Measurements from ENCODE around the gene PARD3.

The PARD3 gene

DNA sequence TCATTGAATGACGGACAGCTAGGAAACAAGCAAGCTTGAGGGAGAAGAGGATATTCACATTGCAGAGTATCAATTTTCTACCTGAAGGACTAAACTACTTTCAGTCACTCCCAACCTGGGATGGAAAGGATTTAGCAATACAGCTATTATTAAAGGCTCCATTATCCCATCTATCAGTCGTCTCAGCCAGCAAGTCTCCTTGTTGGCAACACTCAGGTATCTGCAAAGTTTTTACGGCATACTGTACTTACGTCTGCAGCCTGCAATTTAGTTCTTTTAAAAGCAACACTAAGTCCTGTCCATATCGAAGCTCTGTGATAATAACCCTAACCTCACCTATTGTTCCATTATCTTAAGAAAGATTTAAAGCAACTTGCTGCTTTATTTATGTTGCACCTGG is 689.4 kb downstream of the PARD3 start:
- TF ChIP-seq, protein P1, sequence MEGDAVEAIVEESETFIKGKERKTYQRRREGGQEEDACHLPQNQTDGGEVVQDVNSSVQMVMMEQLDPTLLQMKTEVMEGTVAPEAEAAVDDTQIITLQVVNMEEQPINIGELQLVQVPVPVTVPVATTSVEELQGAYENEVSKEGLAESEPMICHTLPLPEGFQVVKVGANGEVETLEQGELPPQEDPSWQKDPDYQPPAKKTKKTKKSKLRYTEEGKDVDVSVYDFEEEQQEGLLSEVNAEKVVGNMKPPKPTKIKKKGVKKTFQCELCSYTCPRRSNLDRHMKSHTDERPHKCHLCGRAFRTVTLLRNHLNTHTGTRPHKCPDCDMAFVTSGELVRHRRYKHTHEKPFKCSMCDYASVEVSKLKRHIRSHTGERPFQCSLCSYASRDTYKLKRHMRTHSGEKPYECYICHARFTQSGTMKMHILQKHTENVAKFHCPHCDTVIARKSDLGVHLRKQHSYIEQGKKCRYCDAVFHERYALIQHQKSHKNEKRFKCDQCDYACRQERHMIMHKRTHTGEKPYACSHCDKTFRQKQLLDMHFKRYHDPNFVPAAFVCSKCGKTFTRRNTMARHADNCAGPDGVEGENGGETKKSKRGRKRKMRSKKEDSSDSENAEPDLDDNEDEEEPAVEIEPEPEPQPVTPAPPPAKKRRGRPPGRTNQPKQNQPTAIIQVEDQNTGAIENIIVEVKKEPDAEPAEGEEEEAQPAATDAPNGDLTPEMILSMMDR (IDR thresholded peaks at IDR 0.05; ENCODE audit: low read depth, low read length, missing control alignments): no peak
- H3K4me3 ChIP-seq (ENCODE audit: low read depth, low read length): no peak overlapping the region
- no peak for DNase-seq (ENCODE audit: low read depth)

GRCh38 chr10:34124522-34125035 is 690.5 kb downstream of the PARD3 start:
- TF ChIP-seq, protein P1 (IDR thresholded peaks at IDR 0.05; ENCODE audit: low read depth, low read length, missing control alignments): no peak

DNA sequence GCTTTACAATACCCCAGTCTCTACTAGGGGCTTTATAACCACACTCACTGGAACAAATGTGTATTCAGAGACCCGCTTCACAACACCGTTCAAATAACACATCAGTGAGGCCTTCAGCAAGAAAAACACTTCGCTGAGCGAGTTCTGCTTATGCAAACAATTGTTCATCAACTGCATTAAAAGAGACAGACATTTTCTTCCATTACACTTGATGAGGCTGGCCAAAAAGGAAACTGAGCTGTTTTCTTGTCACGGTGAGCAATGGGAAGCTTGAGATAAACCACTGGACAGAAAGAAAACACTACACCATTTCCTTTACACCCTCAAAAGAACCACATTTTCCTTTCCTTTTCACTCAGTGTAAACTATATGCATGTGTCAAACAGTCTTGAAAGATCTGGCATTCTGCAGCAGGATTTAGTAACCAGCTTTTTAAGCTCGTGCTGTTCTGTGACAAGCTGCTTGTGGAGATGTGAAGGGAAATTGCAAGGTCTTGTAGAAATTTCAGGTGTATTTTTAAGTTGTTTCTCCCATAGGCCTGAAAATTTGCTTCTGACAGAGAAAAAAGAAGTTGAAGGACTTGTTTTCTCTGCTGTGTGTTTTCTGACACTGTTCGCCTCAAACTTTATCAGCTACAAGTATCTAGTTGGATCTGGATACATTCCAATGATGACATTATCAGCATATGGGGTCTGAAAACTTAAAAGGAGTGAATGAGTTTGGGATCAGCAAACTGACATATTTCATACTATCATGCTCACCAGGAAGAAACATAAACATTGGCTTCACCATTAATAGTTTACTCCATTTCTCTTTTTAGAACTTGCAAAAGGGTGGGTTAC is 693.1 kb downstream of the PARD3 start:
- TF ChIP-seq, protein P1 (IDR thresholded peaks at IDR 0.05; ENCODE audit: low read depth, low read length, missing control alignments): no peak
- DNase-seq (ENCODE audit: low read depth): no peak
- no peak overlapping the region for H3K4me3 ChIP-seq (ENCODE audit: low read depth, low read length)

More at GRCh38 chr10:34124522-34125035, 690.5 kb downstream of the PARD3 start:
- H3K4me3 ChIP-seq (ENCODE audit: low read depth, low read length): no peak overlapping the region
- DNase-seq (ENCODE audit: low read depth): no peak

DNA sequence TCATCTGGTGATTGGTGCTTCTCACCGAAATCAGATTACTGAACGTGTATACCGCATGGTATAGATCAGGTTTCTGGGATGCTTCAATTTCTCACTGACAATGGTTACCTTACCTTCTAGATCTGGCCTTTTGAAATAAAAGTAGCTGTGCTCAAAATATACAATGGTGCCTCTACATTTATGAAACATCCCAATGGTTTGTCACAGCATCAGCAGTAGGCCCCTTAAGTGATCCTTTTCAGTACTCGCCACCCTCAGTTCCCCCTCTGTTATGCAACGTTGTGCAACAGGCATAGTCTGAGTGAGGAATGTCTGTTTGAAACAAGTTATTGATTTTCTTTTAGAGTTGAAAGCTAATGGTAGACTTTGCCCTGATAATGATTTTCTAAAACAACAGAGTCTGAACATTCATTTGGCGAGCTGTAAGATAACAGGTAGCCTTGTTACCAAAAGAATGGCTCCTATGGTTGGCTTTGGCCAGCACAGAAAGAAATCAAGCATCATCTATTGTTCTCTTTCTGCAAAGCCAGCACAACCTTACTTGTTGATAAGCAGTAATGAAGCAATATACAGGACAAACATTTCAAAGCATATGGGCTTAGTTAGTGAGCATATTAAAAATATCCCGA is 693.9 kb downstream of the PARD3 start:
- H3K4me3 ChIP-seq (ENCODE audit: low read depth, low read length): no peak overlapping the region
- no peak for DNase-seq (ENCODE audit: low read depth)
- TF ChIP-seq, protein P1 (IDR thresholded peaks at IDR 0.05; ENCODE audit: low read depth, low read length, missing control alignments): no peak

- no peak overlapping the region for H3K4me3 ChIP-seq (ENCODE audit: low read depth, low read length)
- TF ChIP-seq, protein P1 (IDR thresholded peaks at IDR 0.05; ENCODE audit: low read depth, low read length, missing control alignments): no peak
- DNase-seq (ENCODE audit: low read depth): no peak
Measured at GRCh38 chr10:34119456-34119855, 695.6 kb downstream of the PARD3 start.

DNA sequence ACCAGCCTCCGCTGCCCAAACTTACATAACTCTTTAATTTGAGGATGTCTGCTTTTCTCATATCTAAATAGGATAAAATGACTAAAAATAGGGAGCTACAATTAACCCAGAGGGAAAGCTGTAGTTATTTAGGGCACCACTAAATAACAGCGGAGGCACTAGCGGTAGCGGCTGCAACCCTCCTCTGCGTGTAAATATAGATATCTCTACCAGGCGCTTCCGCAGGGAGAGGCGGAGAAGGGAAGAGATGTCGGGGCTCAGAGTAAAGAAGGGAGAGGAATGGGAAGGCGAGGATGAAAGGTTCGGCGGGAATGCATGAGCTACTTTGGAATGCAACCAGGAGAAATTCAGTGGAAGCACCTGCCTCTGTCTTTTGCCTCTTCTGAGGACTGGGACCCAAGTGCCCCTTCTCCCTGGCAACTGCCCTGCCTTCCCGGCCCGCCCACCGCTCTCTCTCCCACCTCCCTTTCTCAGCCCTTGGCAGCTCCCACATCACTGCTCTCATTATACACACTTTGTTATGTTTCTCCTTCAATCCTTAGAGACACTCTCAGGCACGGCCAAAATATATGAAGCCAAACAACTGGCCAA is 698.3 kb downstream of the PARD3 start:
- no peak overlapping the region for H3K4me3 ChIP-seq (ENCODE audit: low read depth, low read length)

More for the DNA sequence above, 698.3 kb downstream of the PARD3 start:
- DNase-seq (ENCODE audit: low read depth): no peak
- TF ChIP-seq, protein P1 (IDR thresholded peaks at IDR 0.05; ENCODE audit: low read depth, low read length, missing control alignments): no peak

Measured in GM12864 (cell line).